Measurements from ENCODE around the gene FARSA. TPM values are rescaled to one million over a fixed set of nuclear protein-coding genes. Genes with fewer than 3 reads are reported as not detected.

Gene FARSA
- total and polyA plus RNA-seq, 10 of the 15 experiments (the other 5 are each of a cell fraction or from before 2014, with no cell fraction given): 20.3 to 212 (median 76.4) TPM

GRCh38 chr19:12907166-12907565, 26.3 kb downstream of the FARSA start:
- H3K9ac ChIP-seq (ENCODE audit: control insufficient read depth, insufficient read depth, low read length): no peak overlapping the region
- H3K27me3 ChIP-seq (replicated peaks in 1 of 2; ENCODE audit: control insufficient read depth in 2 of 2, insufficient read depth in 2 of 2, low read length in 1 of 2): no peaks in the 10 kb centered on the region
- no peak for TF ChIP-seq STAT3 (IDR thresholded peaks at IDR 0.05; ENCODE audit: low read depth, low read length)
- no peak for TF ChIP-seq NR2C2 (IDR thresholded peaks at IDR 0.05; ENCODE audit: borderline replicate concordance, control insufficient read depth, insufficient read length, low read depth)
- TF ChIP-seq CHD1 (IDR thresholded peaks at IDR 0.05; ENCODE audit: low read depth, low read length): no peak
- TF ChIP-seq HDAC6 (IDR thresholded peaks at IDR 0.05; ENCODE audit: unreplicated experiment): no peak
- no peak for TF ChIP-seq IRF5 (IDR thresholded peaks at IDR 0.05; ENCODE audit: borderline replicate concordance)
- no peak for TF ChIP-seq NFYB (IDR thresholded peaks at IDR 0.05; ENCODE audit: insufficient read depth, low read depth, low read length)
- no peak for TF ChIP-seq PKNOX1 (IDR thresholded peaks at IDR 0.05)
- no peak for TF ChIP-seq EED (IDR thresholded peaks at IDR 0.05; ENCODE audit: low read depth)
- no peak for TF ChIP-seq ATF3 (IDR thresholded peaks at IDR 0.05; ENCODE audit: borderline replicate concordance, extremely low read depth, low read depth, low read length)
- ChIA-PET SMC1A (ENCODE audit: uncharacterized antibody, unreplicated experiment) (interaction anchor here (1.0 kb wide), 2 partner anchors 9 to 17 kb away, joined by 3 read pairs; no protein-coding TSS in a partner anchor), RAD21 (ENCODE audit: unreplicated experiment) (interaction anchor here (1.2 kb wide), 1 partner anchor 12 kb away, joined by 3 read pairs; the partner anchor contains the start of gene SYCE2), POLR2A (interaction anchor here (0.5 to 0.6 kb wide), 2 partner anchors 16 to 91 kb away, joined by 3 to 4 read pairs; no protein-coding TSS in a partner anchor), CTCF (interaction anchor here (1.6 to 2.6 kb wide), 3 partner anchors 25 to 59 kb away, joined by 4 to 10 read pairs (median 9); partner anchors contain the start of gene DNASE2)
- FAIRE-seq: no peak
- in situ Hi-C loops (cut with MboI): no loop called here
- intact Hi-C loops (cut with micrococcal nuclease; ENCODE audit: unreplicated experiment): no loop called here
- no peak overlapping the region for H3K27ac ChIP-seq (ENCODE audit: control insufficient read depth, insufficient read depth)
- no peaks in the 10 kb centered on the region for H4K20me1 ChIP-seq (ENCODE audit: control insufficient read depth, insufficient read depth)
- H3K4me1 ChIP-seq (ENCODE audit: control insufficient read depth, insufficient read depth, low read length): no peaks in the 10 kb centered on the region
- no peaks in the 10 kb centered on the region for H3K79me2 ChIP-seq (ENCODE audit: control insufficient read depth, insufficient read depth, low read length)
- no TSS peak for BruUV-seq (replicated peaks)
- H2AFZ ChIP-seq (ENCODE audit: control insufficient read depth, low read depth, low read length): no peak overlapping the region
- H3K36me3 ChIP-seq (ENCODE audit: control insufficient read depth in 2 of 2, insufficient read depth in 2 of 2, low read length in 1 of 2): no peaks in the 10 kb centered on the region
- H3K4me2 ChIP-seq (ENCODE audit: control insufficient read depth, insufficient read depth): no peak overlapping the region
- DNase-seq (ENCODE audit: low read depth, low spot score): no peak
- no peaks in the 10 kb centered on the region for H3K9me3 ChIP-seq (replicated peaks; ENCODE audit: control insufficient read depth, insufficient read depth, low read length)
- no peak for ATAC-seq
- no peak overlapping the region for H3K4me3 ChIP-seq
- 67% methylated on average over 9 of the region's 9 CpGs for WGBS (ENCODE audit: insufficient coverage, insufficient replicate concordance, low lambda C conversion rate, missing lambda C conversion rate)

Data from GM12878 (cell line).